ENCODE measurements around the gene C12orf76.

C12orf76 gene

DNA sequence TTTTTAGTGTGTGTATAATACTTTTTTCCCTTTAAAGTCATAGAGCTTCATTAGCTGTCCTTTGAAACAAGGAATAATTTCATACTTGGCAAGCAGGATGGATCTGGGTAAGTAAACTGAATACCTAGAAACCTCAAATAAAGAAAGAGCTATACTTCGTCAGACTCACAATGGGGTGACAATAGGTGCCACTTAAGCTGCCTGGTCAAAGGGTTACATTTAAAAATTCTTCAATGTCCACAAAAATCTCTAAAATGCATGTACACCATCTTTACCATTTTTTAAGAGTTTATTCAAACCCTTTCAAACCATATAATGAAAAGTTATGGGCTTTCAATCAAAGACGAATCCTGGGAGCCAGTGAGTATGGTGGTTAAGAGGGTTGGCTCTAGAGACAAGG, 55.2 kb downstream of the C12orf76 start:
- Histone ChIP-seq H3K4me3 (no peak overlapping the region), H3K27ac (no peak overlapping the region)
- TF ChIP-seq, protein P1, sequence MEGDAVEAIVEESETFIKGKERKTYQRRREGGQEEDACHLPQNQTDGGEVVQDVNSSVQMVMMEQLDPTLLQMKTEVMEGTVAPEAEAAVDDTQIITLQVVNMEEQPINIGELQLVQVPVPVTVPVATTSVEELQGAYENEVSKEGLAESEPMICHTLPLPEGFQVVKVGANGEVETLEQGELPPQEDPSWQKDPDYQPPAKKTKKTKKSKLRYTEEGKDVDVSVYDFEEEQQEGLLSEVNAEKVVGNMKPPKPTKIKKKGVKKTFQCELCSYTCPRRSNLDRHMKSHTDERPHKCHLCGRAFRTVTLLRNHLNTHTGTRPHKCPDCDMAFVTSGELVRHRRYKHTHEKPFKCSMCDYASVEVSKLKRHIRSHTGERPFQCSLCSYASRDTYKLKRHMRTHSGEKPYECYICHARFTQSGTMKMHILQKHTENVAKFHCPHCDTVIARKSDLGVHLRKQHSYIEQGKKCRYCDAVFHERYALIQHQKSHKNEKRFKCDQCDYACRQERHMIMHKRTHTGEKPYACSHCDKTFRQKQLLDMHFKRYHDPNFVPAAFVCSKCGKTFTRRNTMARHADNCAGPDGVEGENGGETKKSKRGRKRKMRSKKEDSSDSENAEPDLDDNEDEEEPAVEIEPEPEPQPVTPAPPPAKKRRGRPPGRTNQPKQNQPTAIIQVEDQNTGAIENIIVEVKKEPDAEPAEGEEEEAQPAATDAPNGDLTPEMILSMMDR (IDR thresholded peaks at IDR 0.05), result no peak
- DNase-seq (ENCODE audit: low spot score), result no peak

DNA sequence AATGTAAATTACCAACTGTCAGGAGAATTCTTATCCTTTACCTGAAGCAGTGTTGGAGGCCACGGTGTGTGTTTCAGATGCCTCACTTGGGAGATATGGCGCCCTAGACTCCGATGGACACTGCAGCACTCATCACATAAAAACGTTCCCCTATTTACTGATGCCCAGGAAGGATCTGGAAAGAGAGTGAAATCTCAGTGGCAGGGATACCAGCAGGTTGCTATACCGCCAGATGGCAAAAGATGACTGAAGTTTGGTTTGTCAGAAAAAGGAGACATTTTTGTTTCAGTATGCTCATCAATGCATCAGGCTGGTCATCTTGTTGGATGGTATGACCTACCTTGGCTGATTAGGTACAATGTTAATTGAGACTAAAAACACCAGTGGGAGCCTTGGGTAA, 56.7 kb downstream of the C12orf76 start:
- DNase-seq (ENCODE audit: low spot score), result no peak
- TF ChIP-seq, protein P1 (IDR thresholded peaks at IDR 0.05), result no peak
- Histone ChIP-seq H3K27ac (no peak overlapping the region), H3K4me3 (no peak overlapping the region)
